DOHH2 (cell line): ENCODE results near the gene DCBLD2.

Experiments
- CTCF ChIP-seq: fragments of 200-600 bp; sonication (generic); IDR thresholded peaks from one replicate; pipeline ENCODE4 v1.5.1; 2014; ENCODE audit warnings: antibody characterized with exemption, mild to moderate bottlenecking, low read depth, low read length; ENCODE audit not compliant: poor library complexity, severe bottlenecking
- EZH2phosphoT487 ChIP-seq: fragments of 200-600 bp; sonication (generic); IDR thresholded peaks from 2 replicates; pipeline ENCODE4 v1.6.1; 2017; ENCODE audit warnings: borderline replicate concordance, mild to moderate bottlenecking, antibody characterized with exemption, low read length, moderate library complexity, mixed read lengths

- TF ChIP-seq CTCF, result no peak
- TF ChIP-seq EZH2phosphoT487, result no peak
Measured at GRCh38 chr3:98839846-98840245, 61.6 kb downstream of the DCBLD2 start.
